PFSK-1 (cell line): Measurements from ENCODE around the gene PRR36.

Experiments used
- FOXP2 ChIP-seq: optimal IDR thresholded peaks from 2 replicates; pipeline ENCODE3; 2011; ENCODE audit warnings: borderline replicate concordance, control low read depth, inconsistent platforms; ENCODE audit not compliant: insufficient read depth; ENCODE audit errors: extremely low read length, extremely low read depth
- POLR2AphosphoS5 ChIP-seq: IDR thresholded peaks from 2 replicates; pipeline ENCODE4 v1.6.1; 2012; ENCODE audit warnings: low read depth, mild to moderate bottlenecking, control low read depth, low read length, moderate library complexity
- REST ChIP-seq, 2 experiments: IDR thresholded peaks; 2 replicates each; pipeline versions ENCODE4 v1.6.1 to v1.8.0; 2011 to 2012; ENCODE audit warnings: low read depth in 2 of 2, low read length in 2 of 2, control low read depth in 1 of 2, inconsistent platforms in 1 of 2, mild to moderate bottlenecking in 1 of 2, moderate library complexity in 1 of 2; ENCODE audit not compliant: insufficient read depth in 1 of 2
- SIN3A ChIP-seq: IDR thresholded peaks from 2 replicates; pipeline ENCODE4 v1.6.1; 2012; ENCODE audit warnings: mild to moderate bottlenecking, low read length, moderate library complexity, borderline replicate concordance; ENCODE audit not compliant: insufficient read depth
- TAF1 ChIP-seq: IDR thresholded peaks from 2 replicates; pipeline ENCODE4 v1.6.1; 2012; ENCODE audit warnings: low read length, control low read depth, borderline replicate concordance; ENCODE audit not compliant: insufficient read depth

PRR36 gene

GRCh38 chr19:7888145-7888825, 14.1 kb upstream of the PRR36 start, which contains the start of gene LRRC8E:
TSS of gene LRRC8E (plus strand) at chr19:7888510. CDS start at chr19:7895604, 7,094 bp downstream.
- TF ChIP-seq FOXP2 = no peak
- no peak for TF ChIP-seq SIN3A
- no peak for TF ChIP-seq POLR2AphosphoS5
- TF ChIP-seq REST (IDR thresholded peaks at IDR 0.05; ENCODE audit: insufficient read depth in 1 of 2, low read depth in 2 of 2, low read length in 2 of 2) = no peak
- TF ChIP-seq TAF1 = no peak

- no peak for TF ChIP-seq SIN3A
- TF ChIP-seq TAF1 = no peak
- no peak for TF ChIP-seq POLR2AphosphoS5
- no peak for TF ChIP-seq REST (IDR thresholded peaks at IDR 0.05; ENCODE audit: insufficient read depth in 1 of 2, low read depth in 2 of 2, low read length in 2 of 2)
- no peak for TF ChIP-seq FOXP2
Measured at GRCh38 chr19:7887408-7888144, 13.4 kb upstream of the PRR36 start.

- no peak for TF ChIP-seq SIN3A
- TF ChIP-seq FOXP2 = no peak
- no peak for TF ChIP-seq TAF1
- TF ChIP-seq POLR2AphosphoS5 = no peak
- no peak for TF ChIP-seq REST (IDR thresholded peaks at IDR 0.05; ENCODE audit: insufficient read depth in 1 of 2, low read depth in 2 of 2, low read length in 2 of 2)
Measured at GRCh38 chr19:7885818-7886217, 11.6 kb upstream of the PRR36 start.

GRCh38 chr19:7883796-7884570, 9.8 kb upstream of the PRR36 start:
- TF ChIP-seq POLR2AphosphoS5 (no peak), SIN3A (no peak), FOXP2 (no peak), TAF1 (no peak), REST (IDR thresholded peaks at IDR 0.05; ENCODE audit: insufficient read depth in 1 of 2, low read depth in 2 of 2, low read length in 2 of 2) (no peak)
